Measurements from ENCODE around the gene NLRP6. TPM values are rescaled to one million over a fixed set of nuclear protein-coding genes. Genes with fewer than 3 reads are reported as not detected.
A peak's percentile ranks its signal among the peaks of the same experiment; 100 is the strongest.

NLRP6 gene
- total and polyA plus RNA-seq, 2 donors (not counting 1 experiment from before 2014, with no cell fraction given): 1.4 to 2.7 TPM

DNA sequence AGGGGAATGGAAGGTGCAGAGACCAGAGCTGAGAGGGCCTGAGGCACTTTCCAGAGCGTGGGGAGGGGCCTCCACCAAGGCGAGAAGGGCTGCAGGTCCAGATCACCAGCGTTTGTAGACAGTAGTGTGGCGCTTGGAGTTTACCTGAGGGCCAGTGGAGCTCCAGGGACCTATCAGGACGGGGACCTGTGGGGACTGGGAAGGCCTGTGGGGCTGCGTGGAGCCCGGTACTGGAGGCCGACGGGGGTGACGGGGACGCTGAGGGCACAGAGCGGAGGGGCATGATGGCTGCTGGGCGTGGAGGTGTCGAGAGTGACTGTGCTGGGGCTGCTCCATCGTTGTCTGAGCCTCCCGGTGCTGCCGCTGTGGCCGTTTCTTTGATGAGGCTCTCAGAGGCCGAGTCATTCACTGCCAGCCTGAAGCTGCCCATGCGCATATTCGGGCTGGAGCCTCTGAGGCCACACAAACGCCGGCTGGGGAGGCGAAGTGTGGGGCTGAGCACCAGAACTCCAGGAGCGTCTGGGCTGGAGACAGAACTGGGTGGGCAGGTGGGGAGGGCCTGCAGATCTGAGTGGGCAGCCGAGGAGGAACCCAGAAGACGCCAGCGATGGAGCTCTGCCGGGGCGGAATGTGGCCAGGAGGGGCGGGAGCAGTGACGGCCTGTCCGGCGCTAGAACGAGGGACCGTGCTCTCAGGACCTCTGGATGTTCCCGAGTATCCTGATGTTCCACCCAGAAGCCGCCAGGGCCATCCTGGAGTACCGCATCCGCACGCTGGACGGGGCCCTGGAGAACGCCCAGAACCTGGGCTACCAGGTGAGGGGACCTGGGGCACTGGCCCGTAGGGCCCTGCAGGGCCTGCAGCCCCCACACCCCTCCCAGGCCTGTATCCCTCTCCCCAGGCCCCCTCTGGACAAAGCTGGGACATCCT is 13.3 kb downstream of the NLRP6 start:
- H3K27me3 Mint-ChIP-seq: peaks cover 4% of the 10 kb centered on the region
- DNase-seq (no peak), ATAC-seq (ENCODE audit: low read depth) (no peak)
- peaks cover 18 to 25% of the 10 kb centered on the region in 2 donors for H3K4me1 ChIP-seq (ENCODE audit: control insufficient read depth in 2 of 2, insufficient read depth in 2 of 2, low read length in 2 of 2)
- peak overlapping the region; percentile 50 for H3K27ac Mint-ChIP-seq
- H3K9me3 Mint-ChIP-seq (ENCODE audit: insufficient read depth): no peaks in the 10 kb centered on the region
- H3K4me3 Mint-ChIP-seq: peak overlapping the region; percentile 44
- CTCF ChIA-PET: interaction anchor here (0.9 to 5.6 kb wide), 3 partner anchors 21 to 41 kb away, joined by 4 to 35 read pairs (median 5); no protein-coding TSS in a partner anchor
- WGBS (ENCODE audit: insufficient coverage): 96% methylated on average over 44 of the region's 44 CpGs
- H4K20me1 ChIP-seq (ENCODE audit: control insufficient read depth, insufficient read depth, low read length, poor library complexity, severe bottlenecking): no peaks in the 10 kb centered on the region
- intact Hi-C loops (cut with micrococcal nuclease): no loop called here
- no peak overlapping the region for H3K4me3 ChIP-seq (ENCODE audit: control extremely low read depth in 1 of 5, extremely low read depth in 1 of 5, insufficient read depth in 1 of 5, low read depth in 2 of 5, low read length in 4 of 5)
- POLR2A ChIA-PET: interaction anchor here (1.8 kb wide), 1 partner anchor 24 kb away, joined by 5 read pairs; no protein-coding TSS in a partner anchor
- H3K27me3 ChIP-seq (replicated peaks in 1 of 4; ENCODE audit: control extremely low read depth in 1 of 4, control insufficient read depth in 3 of 4, insufficient read depth in 4 of 4, low read length in 3 of 4): peaks cover 0 to 6% (median 2%) of the 10 kb centered on the region in 4 experiments
- TF ChIP-seq, protein P1, sequence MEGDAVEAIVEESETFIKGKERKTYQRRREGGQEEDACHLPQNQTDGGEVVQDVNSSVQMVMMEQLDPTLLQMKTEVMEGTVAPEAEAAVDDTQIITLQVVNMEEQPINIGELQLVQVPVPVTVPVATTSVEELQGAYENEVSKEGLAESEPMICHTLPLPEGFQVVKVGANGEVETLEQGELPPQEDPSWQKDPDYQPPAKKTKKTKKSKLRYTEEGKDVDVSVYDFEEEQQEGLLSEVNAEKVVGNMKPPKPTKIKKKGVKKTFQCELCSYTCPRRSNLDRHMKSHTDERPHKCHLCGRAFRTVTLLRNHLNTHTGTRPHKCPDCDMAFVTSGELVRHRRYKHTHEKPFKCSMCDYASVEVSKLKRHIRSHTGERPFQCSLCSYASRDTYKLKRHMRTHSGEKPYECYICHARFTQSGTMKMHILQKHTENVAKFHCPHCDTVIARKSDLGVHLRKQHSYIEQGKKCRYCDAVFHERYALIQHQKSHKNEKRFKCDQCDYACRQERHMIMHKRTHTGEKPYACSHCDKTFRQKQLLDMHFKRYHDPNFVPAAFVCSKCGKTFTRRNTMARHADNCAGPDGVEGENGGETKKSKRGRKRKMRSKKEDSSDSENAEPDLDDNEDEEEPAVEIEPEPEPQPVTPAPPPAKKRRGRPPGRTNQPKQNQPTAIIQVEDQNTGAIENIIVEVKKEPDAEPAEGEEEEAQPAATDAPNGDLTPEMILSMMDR (IDR thresholded peaks at IDR 0.05): no peak
- no peak for TF ChIP-seq EZH2 (IDR thresholded peaks at IDR 0.05; ENCODE audit: borderline replicate concordance, insufficient read depth, low read depth, low read length, poor library complexity, severe bottlenecking)
- H3K79me2 ChIP-seq (ENCODE audit: control insufficient read depth, insufficient read depth, low read length): peaks cover 8% of the 10 kb centered on the region
- no peak overlapping the region for H3K4me2 ChIP-seq (replicated peaks; ENCODE audit: low read depth, low read length, poor library complexity, severe bottlenecking)
- H2AFZ ChIP-seq (ENCODE audit: insufficient read depth, low read depth, low read length, poor library complexity, severe bottlenecking): no peak overlapping the region
- no peak overlapping the region for H3K9ac ChIP-seq (ENCODE audit: low read length)
- H3K4me1 Mint-ChIP-seq: peaks cover 20% of the 10 kb centered on the region
- H3K36me3 ChIP-seq (replicated peaks in 1 of 2; ENCODE audit: control extremely low read depth in 1 of 2, control insufficient read depth in 1 of 2, extremely low read depth in 1 of 2, insufficient read depth in 2 of 2, low read length in 1 of 2): no peaks in the 10 kb centered on the region
- H3K9me3 ChIP-seq (ENCODE audit: control extremely low read depth in 1 of 3, control insufficient read depth in 2 of 3, insufficient read depth in 1 of 3, low read length in 2 of 3): no peaks in the 10 kb centered on the region
- no peak overlapping the region for H3K27ac ChIP-seq (ENCODE audit: low read length in 2 of 2)

Data from B cell (primary cell).